Activated CD4-positive, alpha-beta T cell treated with anti-CD3 and anti-CD28 coated beads for 4 hours (primary cell): ENCODE results near the gene SCARF2.

ENCODE experiments used
- DNase-seq, 2 donors: peaks; one replicate each; pipeline ENCODE4 v3.0.0-alpha.2; 2020

Gene SCARF2

GRCh38 chr22:20438678-20439492 lies 1.3 kb upstream of the SCARF2 start:
- no peak for DNase-seq

GRCh38 chr22:20438427-20438677 lies 727 bp upstream of the SCARF2 start:
- no peak for DNase-seq

DNA sequence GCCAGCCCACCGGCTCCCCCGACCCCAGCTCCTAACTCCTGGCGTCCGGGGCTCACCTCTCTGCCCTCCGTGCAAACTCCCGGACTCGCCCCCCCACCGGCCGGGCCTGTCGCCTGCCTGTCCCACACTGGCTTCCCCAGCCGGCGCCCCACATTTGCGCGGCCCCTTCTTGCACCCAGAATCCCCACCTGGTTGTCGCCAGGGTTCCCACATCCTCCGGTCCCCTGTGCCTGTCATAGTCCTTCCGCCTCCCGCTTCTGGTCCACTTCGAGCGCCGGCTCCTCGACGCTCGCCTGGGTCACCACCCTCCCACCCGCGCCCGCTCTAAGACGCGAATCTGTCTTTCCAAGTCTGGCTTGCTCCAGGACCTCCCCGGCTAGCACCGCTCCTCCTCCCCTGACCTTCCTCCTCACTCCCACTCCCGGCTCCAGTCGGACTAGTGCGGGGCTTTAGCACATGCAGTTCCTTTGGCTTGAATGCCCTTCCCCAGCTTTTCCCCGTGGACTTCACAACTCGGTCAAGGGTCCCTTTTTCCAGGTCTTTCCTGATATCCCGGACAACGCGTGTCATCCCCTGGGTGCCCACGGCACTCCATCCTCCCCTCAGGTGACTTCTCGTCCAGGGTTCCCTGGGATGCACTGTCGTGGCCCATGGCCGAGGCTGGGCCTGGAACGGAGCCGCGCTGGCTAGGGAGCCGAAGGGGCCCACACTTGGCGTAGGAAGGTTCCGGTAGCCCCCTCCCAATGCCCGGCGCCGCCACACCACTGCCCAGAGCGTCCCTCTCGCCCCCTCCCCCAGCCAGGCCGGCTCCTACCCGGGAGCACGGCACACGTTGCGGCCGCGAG lies 635 bp downstream of the SCARF2 start:
- DNase-seq, result no peak

DNA sequence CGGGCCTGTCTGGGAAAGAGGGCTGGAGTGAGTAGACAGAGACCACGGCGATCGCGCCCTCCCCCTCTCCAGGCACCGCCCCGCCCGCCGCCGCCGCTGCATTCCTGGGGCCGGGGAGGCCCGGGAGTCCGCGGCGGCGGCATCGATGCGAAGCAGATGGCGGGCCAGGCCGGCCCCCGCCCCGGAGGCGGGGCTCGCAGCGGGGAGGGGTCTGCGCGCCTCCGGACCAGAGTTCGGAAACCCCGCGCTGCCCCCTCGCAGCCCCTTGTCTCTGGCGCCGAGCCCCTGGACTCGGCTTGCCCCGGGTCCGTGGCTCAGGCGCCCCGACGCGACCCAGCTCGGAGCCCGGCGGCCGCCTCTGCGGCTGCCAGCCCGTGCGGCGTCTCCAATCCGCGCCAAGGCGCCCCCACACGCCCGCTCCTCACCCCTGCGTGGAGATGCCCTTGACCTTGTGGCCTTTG lies 1.3 kb downstream of the SCARF2 start:
- DNase-seq, result no peak

DNA sequence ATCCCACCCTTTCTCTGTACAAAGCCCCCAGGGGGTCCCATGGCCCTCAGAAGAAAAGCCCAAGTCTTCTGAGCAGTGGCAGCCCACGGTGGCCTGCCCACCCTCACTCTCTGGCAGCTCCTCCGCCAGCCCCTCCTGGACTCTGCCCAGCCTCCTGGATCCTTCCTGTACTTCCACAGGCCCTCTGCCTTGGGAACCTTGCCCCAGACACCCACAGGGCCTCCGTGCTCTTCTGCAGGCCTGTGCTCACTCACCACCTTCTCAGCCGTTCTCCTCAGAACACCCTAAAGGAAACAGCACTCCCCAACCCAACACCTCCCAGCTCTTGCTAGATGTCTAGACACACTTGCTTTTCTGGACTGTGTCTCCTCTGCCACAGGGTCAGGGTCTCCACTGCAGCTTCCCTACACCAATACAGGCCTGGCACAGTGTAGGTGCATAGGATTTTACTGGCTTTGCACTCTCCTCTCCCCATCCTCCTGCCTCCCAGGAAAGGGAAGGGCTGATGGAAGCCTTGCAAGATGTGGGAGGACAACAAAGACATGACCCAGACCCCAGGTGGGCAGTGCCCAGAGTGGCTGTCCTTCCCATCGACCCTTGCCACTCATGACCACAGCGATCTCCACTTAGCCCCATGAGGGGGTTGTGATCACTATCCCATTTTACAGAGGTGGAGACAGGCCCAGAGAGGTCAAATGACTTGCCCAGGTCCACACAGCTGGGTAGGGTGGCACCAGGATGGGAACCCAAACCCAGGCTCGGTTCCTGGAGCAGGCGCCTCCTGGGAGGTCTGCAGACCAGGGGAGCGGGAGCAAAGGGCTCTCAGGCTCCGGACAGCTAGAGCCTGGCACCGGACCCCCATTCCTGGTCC lies 2.0 kb downstream of the SCARF2 start:
- no peak for DNase-seq

DNA sequence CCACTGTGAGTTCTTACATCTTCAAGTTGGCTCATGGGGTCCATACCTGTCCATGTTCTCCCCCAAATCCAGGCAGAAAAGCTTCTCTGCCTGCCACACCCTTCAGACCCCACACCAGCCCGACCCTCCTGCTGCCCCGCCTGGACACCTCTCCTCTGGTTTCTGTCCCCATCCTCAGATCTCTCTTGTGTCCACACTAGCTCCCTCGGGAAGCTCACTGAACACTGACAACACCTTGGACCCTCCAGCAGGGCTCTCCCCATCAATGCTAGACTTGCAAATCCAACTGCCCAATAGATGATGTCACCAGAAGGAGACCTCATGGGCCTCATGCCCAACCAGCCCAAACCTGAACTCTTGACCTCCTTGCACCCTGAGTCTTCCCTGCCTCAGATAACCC lies 2.9 kb downstream of the SCARF2 start:
- no peak for DNase-seq

DNA sequence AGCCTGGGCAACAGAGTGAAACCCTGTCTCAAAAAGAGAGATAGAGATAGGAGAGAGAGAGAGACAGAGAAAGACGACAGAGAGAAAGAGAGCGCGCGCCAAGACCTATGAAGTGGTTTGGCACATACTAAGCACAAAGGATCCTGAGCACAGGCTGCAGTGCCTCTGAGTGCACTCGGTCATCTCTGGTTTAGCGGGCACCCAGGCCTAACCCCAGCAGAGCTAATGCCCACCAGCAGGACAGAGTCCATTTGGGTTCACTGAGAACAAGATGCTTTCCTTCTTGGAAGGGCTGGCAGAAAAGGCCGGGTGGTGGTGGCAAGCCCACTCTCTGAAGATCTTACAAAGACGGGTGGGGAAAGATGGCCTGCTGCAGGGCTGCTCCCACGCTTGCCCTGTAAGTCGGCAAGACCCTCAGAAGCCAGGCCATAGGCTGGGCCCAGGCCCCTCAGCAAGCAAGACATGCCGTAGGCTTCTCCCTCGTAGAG lies 3.3 kb downstream of the SCARF2 start:
- no peak for DNase-seq

DNA sequence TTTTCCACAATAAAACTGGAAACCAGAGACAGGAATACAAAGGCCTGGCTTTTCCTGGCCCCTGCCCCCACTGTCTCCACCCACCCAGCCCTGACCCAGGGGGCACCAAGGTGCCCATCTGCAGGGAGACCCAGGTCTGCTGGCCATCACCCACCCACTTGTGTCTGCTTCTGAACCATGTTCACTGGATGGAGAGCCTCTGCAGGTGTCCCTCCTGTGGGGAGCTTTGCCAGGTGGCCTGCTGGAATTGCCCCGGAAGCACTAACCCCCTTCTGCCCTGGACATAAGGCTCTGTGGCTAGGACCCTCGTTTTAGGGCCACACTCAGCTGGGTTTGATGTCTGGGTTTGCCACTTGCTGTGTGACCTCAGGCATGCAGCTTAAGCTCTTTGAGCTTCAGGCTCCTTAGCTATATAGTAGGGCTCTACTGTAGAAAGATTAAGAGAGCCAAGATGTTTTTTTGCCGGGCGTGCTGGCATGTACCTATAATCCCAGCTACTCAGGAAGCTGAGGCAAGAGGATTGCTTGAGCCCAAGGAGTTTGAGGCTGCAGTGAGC lies 3.9 kb downstream of the SCARF2 start:
- no peak for DNase-seq

DNA sequence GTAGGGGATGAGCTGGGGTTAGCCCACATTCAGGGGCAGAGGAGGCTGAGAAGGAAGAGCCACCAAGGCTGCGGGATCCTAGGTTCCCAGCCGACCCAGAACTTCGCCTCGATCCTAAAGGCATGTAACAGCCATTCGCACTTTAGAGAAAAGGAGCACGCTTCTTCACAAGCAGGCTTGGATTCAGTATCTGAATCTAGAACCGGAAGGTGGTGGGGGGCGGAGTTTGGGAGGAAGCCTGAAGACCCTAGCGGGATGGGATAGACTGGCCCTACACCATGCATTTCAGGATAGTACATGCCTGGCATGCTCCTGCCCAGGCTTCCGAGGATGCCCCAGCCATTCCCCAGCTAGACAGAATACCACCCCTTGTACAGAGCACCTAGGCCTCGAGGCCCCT lies 4.4 kb downstream of the SCARF2 start:
- no peak for DNase-seq

- no peak for DNase-seq
These were observed 5.4 kb downstream of the SCARF2 start for GRCh38 chr22:20432244-20432686.

GRCh38 chr22:20431511-20432192 lies 6.0 kb downstream of the SCARF2 start:
- no peak for DNase-seq

DNA sequence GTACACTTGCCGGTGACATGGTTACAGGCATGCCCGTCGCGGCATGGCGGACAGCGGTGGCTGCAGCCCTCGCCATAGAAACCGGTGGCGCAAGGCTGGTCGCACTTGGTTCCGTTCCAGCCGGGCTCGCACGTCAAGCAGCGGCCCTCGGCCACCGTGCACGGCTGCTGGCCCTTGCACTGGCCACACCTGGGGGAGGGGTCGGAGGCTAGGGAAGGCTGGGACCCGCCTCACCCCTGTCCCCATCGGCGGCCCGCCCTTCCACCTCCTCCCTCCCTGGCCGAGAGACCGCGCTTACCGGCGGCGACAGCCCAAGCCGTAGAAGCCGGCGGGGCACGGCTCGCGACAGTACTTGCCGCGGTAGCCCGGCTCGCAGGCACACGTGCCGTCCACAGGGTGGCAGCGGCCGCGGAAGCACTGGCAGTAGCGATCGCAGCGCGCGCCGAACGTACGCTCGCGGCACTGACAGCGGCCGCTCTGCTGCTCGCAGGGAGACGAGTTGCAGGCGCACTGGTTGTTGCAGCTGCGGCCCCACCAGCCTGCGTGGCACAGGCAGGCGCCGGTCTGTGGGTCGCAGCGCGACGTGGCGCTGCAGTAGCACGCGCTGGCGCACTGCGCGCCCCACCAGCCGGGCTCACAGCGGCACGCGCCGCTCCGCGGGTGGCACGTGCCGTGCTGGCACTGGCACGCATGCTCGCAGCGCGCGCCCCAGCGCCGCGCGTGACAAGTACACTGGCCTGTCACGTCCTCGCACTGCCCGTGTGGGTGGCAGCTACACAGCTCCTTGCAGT lies 6.7 kb downstream of the SCARF2 start:
- peak; percentile 49 to 52 for DNase-seq

- no peak for DNase-seq
These were observed 7.4 kb downstream of the SCARF2 start for GRCh38 chr22:20430101-20430719.

GRCh38 chr22:20429254-20430100 lies 8.1 kb downstream of the SCARF2 start:
- DNase-seq, result peak; percentile 79 to 80

GRCh38 chr22:20428496-20429253 lies 8.9 kb downstream of the SCARF2 start:
- peak in 1 of 2 donors; percentile 27 for DNase-seq

DNA sequence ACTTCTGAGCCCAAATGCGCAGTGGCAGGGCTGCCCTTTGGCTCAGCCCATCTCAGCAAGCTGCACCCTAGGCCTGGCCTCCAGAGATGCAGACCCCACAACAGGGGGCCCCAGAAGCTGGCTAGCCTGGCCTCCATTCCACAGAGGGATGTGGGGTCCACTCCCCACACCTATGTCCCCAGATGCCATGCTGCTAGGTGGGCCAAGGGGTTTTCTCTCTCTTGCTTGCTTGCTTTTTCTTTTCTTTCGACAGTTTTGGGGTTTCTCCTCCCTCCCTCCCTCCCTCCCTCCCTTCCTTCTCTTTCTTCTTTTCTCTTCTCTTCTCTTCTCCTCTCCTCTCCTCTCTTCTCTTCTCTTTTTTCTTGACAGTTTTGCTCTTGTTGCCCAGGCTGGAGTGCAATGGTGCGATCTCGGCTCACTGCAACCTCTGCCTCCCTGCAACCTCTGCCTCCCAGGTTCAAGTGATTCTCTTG lies 9.6 kb downstream of the SCARF2 start:
- DNase-seq, result no peak

DNA sequence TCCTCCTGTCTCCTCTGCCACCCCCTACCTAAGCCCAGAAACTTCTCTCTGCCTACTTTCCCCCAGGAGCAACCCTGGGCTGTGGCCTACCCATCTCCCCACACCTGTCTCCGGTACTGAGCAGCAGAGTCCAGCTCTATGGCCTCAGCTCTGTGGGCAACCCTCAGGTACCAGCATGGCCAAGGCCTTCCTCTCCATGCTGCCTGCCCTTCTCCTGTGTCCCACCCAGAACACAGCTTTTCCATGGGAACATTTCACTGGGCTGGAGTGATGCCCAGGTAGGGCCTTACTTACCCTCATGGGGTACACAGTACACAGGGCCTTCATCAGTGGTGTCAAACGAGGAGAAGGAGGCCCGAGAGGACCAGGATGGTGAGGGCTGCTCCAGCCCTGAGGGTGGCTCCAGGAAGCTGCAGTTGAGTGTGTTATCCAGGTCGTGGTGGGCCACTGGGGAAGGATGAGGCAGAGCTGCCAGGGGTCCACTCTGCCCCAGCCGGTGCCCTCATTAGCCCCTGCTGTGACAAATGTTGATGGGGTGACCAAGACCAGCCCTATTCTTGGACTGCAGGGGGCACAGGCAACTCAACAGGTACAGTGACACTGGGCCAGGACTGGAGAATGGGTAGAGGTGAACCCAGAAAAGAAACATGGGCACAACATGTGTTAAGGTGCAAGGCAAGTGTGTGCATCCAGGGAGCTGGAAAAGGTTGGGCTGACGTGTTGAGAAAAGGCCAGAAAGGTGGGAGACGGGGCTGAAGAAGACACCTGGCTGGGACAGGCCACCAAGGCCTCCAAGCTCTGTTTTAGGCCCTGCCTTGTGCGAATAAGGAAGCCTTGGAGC lies 10.3 kb downstream of the SCARF2 start:
- no peak for DNase-seq

GRCh38 chr22:20426259-20426615 lies 11.4 kb downstream of the SCARF2 start:
- DNase-seq, result no peak
